Endothelial cell of umbilical vein (primary cell): Measurements from ENCODE around the gene NCAPH2.

ENCODE experiments used
- EZH2 ChIP-seq: IDR thresholded peaks from 2 replicates; pipeline ENCODE4 v1.6.1; 2012; ENCODE audit warnings: borderline replicate concordance, low read depth, mild to moderate bottlenecking, moderate library complexity, low read length, inconsistent platforms; ENCODE audit not compliant: severe bottlenecking
- FOS ChIP-seq: IDR thresholded peaks from 2 replicates; pipeline ENCODE4 v1.6.1; 2011; ENCODE audit warnings: mild to moderate bottlenecking, low read length, moderate library complexity, borderline replicate concordance; ENCODE audit not compliant: insufficient read depth
- GATA2 ChIP-seq: IDR thresholded peaks from 2 replicates; pipeline ENCODE4 v1.7.0; 2011; ENCODE audit warnings: low read depth, mild to moderate bottlenecking, moderate library complexity, mixed read lengths, low read length; ENCODE audit not compliant: insufficient read length, insufficient read depth
- MYC ChIP-seq: IDR thresholded peaks from one replicate; pipeline ENCODE4 v1.6.1; 2011; ENCODE audit warnings: mild to moderate bottlenecking, low read depth, low read length
- POLR2A ChIP-seq: IDR thresholded peaks from 2 replicates; pipeline ENCODE4 v1.6.1; 2012; ENCODE audit warnings: low read depth, mild to moderate bottlenecking, control low read depth, low read length
- POLR2AphosphoS5 ChIP-seq: IDR thresholded peaks from 2 replicates; pipeline ENCODE4 v1.6.1; 2012; ENCODE audit warnings: low read depth, mild to moderate bottlenecking, control low read depth, low read length, moderate library complexity; ENCODE audit not compliant: insufficient read depth
- TF ChIP-seq, protein P1 (sequence below): IDR thresholded peaks from 2 replicates; pipeline ENCODE4 v1.6.1; 2011; ENCODE audit not compliant: insufficient read depth, insufficient read length
- TF ChIP-seq, protein P2 (sequence below), 2 donors: IDR thresholded peaks; 1 replicate in 1 of 2; 2 replicates in 1 of 2; pipeline ENCODE4 v1.5.1; 2011; ENCODE audit warnings: low read length in 2 of 2, mild to moderate bottlenecking in 2 of 2, moderate library complexity in 2 of 2, control low read depth in 1 of 2, inconsistent platforms in 1 of 2, low read depth in 1 of 2; ENCODE audit not compliant: insufficient read depth in 1 of 2; ENCODE audit errors: extremely low read depth in 1 of 2

DNA sequence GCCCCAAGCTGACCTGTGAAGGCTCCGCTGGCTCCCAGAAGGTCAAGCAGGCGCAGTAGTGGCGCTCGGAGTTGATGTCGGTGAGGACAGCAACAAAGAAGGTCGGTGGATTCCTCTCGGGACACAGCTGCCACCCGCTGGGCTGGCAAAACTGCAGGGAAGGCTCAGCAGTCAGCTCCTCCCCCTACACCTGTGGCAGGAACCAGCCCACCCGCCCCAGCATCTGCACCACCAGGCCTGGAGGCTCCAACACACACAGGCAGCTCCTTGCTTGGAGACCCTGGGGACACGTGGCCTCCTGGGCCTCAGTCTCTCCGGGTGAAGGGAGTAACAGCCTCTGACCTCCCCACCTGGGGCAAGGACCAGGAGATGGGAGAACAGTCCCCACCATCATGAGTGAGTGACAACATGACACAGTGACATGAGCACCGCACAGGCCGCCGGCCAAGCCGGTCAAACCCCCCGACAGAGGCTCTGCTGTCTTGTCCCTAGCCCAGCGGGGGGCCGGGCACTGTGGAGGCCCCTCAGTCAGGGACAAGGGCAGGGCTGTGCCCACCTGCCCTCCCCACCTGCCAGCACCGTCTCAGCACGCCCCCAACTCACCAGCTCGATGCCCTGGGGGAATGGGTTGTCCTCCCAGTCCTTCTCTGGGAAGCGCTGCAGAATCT, 40.1 kb upstream of the NCAPH2 start:
- TF ChIP-seq POLR2AphosphoS5 (no peak), POLR2A (no peak), GATA2 (no peak), MYC (no peak), EZH2 (no peak), FOS (no peak)
- TF ChIP-seq, protein P1, sequence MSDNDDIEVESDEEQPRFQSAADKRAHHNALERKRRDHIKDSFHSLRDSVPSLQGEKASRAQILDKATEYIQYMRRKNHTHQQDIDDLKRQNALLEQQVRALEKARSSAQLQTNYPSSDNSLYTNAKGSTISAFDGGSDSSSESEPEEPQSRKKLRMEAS: no peak
- TF ChIP-seq, protein P2, sequence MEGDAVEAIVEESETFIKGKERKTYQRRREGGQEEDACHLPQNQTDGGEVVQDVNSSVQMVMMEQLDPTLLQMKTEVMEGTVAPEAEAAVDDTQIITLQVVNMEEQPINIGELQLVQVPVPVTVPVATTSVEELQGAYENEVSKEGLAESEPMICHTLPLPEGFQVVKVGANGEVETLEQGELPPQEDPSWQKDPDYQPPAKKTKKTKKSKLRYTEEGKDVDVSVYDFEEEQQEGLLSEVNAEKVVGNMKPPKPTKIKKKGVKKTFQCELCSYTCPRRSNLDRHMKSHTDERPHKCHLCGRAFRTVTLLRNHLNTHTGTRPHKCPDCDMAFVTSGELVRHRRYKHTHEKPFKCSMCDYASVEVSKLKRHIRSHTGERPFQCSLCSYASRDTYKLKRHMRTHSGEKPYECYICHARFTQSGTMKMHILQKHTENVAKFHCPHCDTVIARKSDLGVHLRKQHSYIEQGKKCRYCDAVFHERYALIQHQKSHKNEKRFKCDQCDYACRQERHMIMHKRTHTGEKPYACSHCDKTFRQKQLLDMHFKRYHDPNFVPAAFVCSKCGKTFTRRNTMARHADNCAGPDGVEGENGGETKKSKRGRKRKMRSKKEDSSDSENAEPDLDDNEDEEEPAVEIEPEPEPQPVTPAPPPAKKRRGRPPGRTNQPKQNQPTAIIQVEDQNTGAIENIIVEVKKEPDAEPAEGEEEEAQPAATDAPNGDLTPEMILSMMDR (IDR thresholded peaks at IDR 0.05; ENCODE audit: extremely low read depth in 1 of 2, insufficient read depth in 1 of 2, low read depth in 1 of 2, low read length in 2 of 2): no peak
